Muscle of back (tissue), 11 donors: ENCODE measurements around the gene PPIL6. TPM values are rescaled to one million over a fixed set of nuclear protein-coding genes. Genes with fewer than 3 reads are reported as not detected.

Experiments used
- DNase-seq, 3 donors: peaks; one replicate each; pipeline versions ENCODE4 v3.0.0 to v3.0.0-alpha.2; 2013
- polyA plus RNA-seq, 10 donors: library from polyadenylated mRNA; unstranded; fragments of 120-200 nt; gene quantifications; one replicate each; pipeline ENCODE4 v1.2.1, GENCODE V29; 2013; ENCODE audit not compliant: insufficient read length in 10 of 10

PPIL6 gene
- polyA plus RNA-seq, 10 donors: 4.5 to 8.4 (median 6.6) TPM

DNA sequence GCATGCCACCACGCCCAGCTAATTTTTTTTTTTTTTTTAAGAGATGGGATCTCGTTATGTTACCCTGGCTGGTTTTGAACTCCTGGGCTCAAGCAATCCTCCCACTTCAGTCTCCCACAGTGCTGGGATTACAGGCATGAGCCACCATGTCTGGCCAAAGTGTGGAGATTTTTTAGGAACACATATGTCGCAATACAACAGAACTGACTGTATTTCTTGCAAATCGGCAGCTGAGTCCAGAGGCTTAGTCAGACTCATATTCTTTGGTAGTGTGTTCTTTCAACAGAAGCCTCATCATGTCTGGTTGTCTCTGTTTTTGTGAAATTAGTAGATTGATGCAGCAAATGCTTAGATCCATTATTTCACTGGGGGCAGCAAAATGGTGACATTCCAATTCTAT, 34.2 kb downstream of the PPIL6 start:
- no peak for DNase-seq

DNA sequence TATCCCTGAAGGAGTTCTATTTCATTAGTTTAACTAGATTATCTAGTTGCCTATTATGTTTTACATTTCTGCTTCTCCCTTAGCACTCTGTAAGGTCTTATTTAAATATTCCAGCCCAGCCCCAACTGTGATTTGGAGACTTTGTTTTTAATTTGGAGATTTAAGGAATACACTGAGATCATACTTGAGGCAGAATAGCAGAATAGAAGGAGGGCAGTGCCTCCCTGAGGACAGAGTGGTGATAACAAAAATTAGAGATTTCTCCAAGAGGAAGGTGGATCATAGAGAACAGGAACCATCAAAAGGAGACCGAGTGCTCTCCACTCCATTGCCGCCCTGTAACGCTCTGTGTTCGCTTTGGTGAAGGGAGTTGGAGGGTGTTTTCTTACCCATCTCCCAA, 43.4 kb downstream of the PPIL6 start:
- peak in 1 of 3 donors; percentile 22 for DNase-seq

DNA sequence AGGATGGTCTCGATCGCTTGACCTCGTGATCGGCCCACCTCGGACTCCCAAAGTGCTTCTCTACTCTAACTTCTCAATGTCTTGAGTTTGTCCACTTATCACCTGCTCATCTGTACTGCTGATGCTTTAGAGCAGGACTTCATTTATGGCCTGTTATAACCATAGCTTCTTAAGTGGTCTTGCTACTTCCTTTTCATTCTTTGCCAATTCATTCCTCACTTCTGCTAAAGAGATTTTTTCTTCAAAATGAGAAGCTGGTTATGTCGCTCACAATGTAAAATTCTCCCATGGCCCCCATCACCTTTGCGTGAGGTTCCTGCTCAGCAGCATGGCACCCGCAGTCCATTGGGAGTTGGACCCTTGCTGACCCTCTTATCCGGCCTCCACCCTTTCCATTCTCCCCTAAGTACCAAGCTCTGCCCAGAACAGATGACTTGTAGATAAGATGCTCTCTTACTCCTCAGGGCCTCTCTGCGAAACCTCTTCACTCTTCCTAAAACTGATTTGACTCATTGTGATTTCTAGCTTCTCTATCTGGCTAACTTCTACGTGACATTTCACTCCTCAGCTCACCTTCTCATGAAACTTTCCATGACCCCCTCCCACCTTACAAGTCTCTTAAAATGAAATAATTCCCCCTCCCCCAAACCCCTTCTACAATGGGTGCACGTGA, 44.2 kb downstream of the PPIL6 start:
- no peak for DNase-seq

DNA sequence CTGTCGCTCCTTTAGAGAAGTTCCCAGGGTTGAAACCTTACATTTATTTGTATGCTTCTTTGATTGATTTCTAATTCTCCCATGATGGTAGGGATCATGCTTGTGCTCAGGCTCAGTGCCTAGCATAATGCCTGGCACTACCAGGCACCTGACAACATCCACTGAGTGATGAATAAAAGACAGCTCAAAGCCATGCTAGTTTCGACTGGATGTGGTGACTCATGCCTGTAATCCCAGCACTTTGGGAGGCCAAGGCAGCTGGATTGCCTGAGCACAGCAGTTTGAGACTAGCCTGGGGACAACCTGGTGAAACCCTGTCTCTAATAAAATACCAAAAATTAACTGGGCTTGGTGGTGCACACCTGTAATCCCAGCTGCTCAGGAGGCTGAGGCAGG, 46.5 kb downstream of the PPIL6 start:
- no peak for DNase-seq

DNA sequence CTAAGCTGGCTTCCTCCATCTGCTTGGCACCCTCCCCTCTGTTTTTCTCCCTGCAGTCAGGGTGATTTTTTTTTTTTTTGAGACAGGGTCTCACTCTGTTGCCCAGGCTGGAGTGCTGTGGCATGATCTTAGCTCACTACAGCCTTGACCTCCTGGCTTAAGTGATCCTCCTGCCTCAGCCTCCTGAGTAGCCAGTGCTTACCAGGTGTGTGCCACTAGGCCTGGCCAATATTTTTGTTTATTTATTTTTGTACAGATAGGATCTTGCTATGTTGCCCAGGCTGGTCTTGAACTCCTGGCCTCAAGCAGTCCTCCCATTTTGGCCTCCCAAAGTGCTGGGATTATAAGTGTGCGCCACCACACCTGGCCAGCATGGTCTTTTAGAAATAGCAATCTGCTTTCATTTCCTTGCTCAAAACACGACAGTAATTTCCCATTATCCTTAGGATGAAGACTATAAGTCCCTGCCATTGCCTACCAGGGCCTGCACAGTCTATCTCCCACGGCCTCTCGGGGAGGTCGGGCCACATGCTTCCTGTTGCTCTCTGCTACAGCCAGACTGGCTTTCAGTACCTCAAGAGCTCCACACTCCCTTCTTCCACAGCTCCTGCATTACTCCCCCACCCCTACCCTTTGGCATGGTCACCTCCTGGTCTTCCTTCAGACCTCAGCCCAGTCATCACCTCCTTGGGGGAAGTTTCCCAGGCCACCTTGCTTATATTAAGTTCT, 47.1 kb downstream of the PPIL6 start:
- DNase-seq: no peak

DNA sequence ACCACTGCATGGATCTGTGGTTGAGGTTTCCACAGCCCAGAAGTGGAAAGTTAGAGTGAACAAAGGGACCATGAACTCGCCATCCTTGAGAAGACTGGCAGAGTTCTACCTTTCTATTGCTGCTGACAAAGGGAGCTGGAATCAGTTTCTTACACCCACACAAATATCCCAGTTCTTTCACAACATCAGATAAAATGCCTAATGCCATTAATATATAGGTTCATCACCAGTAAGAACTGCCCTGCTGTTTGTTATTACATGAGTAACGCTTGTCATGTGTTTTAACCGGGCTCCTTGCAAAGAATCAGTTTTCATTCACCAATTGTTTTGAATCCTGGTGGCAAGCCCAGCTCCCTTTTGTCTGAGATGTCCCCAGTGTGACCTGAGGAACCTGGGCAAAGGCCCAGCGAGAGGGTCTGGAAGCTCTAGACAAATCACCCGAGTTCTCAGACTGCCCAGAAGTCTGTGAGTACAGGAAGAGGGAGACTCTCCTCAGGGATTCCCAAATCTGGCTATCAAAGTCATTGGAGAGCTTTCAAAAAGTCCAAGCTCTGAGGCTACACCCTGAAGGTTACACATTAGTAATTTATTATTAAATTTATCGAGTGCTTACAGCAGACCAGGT, 50.7 kb downstream of the PPIL6 start:
- peak in 1 of 3 donors; percentile 10 for DNase-seq

DNA sequence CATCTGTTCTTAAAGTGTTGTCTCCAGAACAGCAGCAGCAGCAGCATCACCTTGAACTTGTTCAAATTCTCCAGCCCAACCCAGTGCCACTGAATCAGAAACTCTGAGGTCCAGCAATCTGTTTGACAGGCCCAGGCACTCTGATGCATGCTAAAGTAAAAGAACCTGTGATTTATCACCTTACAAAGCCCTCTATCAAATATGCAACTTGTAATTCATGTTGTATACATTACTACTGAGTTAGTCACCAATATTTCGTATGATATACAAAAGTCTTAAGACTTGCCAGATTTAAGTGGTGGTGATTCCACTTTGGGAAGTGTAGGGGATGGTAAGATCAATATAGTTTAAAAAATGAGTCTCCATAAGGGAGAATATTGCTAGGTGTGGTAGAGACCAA, 52.2 kb downstream of the PPIL6 start:
- no peak for DNase-seq

DNA sequence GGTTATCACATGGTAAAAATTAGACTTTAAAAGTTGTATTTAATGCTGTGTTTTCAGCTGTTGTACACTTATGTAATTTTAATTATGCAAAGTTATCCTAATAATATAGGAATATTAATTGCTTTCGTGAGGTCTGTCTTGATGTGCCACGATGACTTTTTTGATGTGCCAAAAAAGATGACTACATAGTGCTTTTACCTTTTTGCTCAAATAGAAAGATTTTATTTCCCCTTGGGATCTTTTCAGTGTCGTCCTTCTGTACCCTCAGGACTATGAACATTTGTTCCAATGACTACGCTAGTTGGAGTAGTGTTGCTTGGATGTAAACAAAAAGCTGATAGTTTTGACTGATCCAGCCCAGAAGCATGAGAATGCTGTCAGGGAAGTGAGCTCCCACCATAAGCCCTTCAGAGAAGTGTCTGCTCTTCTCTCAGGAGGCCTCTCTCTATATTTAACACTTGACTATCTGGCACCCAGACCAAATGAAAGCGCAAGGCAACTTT, 56.9 kb downstream of the PPIL6 start:
- no peak for DNase-seq

DNA sequence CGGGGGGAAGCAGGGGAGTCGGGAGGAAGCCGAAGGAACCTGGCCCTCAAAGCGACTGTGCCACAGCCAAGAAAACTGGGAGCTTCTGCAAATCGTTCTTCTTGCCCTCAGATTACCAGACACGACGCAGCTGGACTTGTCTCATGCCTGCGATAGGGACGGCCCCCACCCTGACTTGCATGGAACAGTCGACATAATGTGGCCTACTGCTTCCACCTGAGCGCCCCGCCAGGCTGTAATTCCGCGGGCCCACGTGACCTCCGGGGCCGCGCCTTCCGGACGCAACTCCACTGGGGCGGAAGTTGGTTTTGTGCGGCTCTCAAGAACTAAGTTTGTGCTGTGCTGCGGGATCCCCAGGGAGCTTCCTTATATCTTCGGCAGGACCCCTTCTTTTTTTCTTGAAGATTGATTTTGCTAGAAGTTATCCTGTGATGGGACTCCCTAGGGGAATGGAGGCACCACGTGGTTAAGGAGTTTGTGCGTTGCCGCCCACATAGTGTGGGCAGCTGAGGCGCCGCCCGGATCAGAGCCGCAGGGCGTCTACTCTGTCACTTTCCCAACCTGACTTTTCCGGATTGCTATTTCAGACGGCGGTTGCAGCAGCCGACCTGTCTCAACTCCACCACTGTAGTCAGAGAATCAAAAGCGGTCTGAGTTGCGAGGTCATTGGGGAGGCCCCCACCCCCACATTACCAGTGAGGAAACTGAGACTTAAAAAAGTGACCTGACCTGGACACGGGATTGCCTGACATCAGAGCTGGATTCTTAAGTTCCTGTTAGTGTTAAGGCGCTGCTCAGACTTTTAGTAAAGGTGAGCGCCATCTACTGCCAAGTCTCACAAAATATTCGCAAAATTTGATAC, 57.6 kb downstream of the PPIL6 start:
- peak; percentile 95 to 99 (median 97) for DNase-seq

DNA sequence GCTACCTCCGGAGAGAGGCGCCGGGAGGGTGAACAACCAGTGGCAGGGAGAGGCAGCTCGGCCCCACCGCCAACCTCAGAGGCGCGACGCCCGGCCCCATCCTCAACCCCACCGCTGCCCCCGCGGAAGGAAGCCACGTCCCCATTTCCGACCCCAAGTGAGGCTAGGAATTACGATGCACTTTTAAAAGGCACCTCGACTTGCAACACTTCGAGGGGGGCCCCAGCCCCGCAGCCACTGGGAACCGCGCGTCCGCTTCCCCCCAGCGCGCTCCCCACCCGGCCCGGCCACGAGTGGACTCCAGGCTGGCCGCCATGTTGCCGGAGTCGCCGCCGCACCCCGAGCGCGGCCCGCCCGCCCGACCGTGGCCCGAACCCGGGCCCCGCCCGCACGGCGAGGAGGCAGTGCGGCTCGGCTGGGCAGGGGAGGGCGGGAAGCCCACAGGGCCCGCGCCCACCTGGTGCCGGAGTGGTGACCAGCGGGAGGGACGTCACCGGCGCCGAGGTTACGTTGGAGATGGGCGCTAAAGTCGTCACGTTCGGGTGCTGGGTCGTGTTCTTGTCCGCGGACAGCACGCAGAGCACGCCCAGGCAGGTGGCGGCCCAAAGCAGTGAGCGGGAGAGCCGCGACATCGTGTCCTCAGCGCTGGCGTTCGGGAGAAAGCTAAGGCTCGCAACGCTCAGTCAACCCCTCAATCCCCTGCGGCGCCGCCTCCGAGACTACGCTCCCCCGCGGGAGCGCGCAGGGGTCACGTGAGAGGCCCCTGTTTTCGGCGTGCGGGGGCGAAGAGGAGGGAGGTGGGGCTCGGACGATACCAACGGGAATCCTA, 58.5 kb downstream of the PPIL6 start, which contains the start of gene CD164:
CD164 (minus strand) TSS at position 721 of the 829 bp plus-strand sequence; CDS start at position 632, 89 bp downstream.
- DNase-seq: peak; percentile 63 to 98 (median 97)

DNA sequence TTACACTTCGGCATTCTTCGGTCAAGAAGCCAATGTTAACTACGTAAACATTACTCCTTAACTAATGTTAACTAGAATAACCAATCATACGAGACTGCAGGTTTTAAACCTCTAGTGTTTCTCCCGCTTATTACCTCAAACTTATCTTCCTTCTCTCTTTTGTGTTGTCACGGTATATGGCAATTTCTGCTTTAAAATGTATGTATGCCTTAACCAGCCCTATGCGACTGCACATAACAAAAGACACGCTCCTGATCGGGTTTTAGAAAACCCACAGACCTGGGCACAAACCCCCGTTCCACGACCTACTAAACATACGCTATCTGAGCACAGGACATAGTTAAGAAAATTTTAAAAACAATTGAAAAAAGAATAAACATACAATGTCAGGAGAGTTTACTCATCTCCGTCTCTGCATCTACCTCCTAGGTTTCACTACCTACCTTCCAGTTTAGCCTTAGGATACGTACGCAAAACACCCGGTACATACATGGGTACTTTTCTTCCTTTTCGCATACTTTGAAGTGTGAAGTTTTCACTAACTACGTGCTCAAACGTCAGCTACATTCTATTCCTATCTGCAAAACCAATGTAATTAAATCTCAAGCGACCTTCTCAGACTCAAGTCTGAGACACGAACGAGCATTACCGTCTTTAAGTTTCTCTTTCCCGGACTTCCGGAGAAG, 59.2 kb downstream of the PPIL6 start:
- DNase-seq: peak in 1 of 3 donors; percentile 70

DNA sequence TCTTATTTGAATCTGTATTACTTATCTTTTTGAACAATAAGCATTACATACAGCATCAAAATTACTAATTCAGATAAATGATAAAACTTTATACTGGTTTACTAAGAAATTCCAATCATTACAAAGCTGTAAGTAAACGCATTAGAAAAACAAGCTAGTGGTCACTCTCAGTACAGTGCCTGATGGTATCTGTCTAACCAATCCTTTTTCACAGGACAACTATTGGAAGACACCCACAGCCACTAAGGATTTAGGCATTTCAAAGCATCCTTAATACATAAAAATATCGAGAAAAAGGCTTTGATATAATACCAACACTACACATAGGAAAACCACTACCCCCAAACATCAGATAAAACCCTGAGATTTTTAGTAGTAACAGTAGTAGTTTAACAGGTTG, 60.7 kb downstream of the PPIL6 start:
- no peak for DNase-seq

DNA sequence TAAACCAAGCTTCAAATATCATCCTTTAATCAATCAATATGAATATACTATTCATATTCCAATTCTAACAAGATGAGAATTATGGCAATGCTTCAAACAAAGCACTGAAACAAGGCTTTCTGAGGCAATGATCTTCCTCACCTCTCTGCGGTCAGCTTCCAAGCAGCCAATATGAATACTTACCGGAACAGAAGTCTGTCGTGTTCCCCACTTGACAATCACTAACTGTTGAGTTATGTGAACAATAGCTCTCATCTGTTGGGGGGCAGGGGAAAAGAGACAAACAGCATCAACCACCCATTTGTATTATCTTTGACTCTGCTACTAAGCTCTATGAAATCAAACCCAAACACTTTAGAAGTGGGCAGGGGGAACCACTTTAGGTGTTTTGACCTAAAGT, 62.7 kb downstream of the PPIL6 start:
- no peak for DNase-seq

DNA sequence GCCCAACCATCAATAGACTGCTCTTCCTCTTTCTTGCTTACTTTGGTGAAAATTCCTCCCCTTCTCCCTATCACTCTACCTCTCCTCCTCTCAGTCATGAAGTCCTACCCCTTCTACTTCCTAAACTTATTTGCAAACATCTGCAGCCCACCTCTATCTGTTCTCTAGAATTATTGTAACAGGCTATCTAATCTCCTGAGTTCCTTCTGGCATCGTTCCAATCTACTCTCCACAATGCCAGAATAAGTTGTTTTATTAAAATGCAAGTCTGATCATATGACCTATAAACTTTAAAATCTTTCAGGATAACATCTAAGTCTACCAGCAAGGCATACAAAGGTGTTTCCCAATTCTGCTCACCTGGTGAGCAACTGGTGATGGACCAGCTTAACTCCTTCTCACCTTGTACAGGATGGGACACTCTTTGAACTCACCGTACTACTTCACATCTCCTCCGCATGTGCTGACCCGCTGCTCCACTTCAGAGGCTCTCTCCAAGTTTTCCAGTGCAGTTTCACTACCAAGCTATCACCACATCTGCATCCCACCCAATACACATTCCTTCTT, 66.0 kb downstream of the PPIL6 start:
- DNase-seq: no peak

DNA sequence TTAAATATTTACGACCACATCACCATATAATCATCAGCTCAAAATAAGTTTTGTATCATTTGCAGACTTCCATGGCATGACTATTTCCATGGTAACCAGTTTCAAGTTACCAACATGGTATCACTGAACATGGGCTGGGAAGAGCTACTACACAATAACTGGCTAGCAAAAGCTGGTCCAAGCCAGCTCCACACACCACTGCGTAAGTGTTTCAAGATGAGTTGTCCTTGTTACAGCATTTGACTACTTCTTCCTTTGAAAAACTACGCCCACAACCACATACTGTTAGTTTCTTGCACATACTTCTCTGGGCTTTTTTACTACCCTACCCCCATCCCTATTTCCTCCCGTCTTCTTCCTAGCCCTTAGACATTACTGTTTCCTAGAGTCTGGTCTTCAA, 66.7 kb downstream of the PPIL6 start:
- no peak for DNase-seq

DNA sequence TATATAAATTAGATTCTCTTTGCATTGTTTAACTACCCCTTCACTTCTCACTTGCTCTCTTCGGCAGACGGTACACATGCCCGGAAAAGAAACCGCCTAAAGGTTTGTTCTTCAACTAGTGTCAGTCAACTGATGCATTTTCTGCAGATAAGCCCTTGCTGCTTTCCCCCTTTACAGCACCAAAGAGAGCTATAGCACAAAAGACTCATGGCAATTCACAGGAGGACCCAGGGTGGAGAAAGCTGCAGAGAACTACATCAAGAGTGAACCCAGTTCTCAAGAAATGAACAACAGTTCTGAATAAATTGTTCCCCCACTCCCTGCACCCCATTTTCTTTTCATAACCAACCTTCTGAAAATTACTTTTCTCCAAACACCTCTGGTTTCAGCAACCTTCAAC, 67.1 kb downstream of the PPIL6 start:
- no peak for DNase-seq

DNA sequence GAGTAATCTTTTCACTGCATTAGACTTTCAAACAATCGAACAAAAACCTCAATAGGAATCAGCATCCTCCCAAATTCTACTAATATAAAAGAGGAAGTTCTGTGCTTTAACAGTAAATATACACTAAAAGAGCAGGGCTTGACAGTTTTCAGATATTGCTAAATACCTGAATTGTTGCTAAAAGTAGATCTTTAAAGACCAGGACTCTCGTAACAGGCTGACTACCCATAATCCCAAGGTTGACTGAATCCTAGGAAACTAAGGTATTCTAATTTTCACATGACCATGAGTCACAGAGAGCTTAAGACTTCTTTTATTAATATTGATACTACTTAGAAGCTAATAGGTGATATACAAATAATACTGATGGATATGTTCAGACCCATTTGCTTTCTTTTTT, 68.3 kb downstream of the PPIL6 start:
- DNase-seq: no peak

DNA sequence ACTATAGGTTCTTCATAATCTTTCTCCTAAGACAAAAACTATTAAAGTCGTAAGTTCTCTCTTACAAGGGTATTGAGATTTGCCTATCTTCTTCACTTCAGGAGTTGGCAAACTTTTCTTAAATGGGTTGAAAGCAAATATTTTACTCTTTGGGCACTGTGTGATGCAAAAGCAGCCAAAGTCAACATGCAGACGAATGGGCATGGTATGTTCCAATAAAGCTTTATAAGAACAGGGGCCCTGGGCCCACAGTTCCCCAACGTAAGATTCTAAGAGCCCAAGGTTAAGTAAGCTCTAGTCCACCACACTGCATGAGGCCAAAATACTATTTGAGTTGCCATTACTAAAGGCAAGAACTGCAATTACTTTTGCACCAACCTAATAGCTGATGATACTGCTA, 69.6 kb downstream of the PPIL6 start:
- no peak for DNase-seq

DNA sequence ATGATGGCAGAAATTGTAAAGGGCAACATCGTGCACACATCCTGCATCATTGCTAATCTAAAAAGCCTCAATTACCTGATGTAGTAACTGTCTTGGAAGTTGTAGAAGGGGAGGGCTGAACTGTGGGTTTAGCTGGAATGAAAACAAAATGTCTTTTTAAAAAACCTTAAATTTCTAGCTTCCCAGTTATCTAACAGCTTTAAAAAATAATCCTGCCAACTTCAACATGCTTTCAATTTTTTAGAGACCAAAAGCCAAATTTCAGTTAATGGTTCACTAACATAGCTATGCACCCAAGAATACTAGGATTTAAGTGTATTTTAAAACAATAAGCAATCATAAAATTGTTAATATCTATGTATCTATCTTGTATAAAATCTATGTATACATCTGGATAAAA, 70.1 kb downstream of the PPIL6 start:
- DNase-seq: no peak

DNA sequence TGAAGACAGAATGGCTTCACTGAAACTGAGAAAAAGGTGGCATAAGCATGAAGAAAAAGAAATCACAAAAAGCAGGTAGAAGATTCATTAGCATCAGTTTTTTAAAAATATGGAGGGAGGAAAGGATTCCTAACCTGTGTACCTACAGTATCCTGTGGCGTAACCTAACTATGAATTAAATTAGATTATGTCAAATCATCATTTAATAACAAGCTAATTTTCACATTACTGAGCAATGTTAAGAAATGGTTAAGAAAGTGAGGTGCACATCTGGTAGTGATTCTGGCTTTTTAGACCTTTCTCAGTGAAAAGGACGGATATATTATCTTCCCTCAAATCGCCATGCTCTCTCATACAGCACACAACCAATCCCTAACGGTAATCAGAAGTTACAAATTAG, 70.7 kb downstream of the PPIL6 start:
- no peak for DNase-seq
